HG03521 (cell line): ENCODE results near the gene GINS2.

Experiments used
- ATAC-seq: cut with Tn5 transposase; IDR thresholded peaks from one replicate; pipeline ENCODE4 v1.9.1; 2021; ENCODE audit warnings: mild to moderate bottlenecking, moderate library complexity; ENCODE audit not compliant: unreplicated experiment

Gene GINS2

DNA sequence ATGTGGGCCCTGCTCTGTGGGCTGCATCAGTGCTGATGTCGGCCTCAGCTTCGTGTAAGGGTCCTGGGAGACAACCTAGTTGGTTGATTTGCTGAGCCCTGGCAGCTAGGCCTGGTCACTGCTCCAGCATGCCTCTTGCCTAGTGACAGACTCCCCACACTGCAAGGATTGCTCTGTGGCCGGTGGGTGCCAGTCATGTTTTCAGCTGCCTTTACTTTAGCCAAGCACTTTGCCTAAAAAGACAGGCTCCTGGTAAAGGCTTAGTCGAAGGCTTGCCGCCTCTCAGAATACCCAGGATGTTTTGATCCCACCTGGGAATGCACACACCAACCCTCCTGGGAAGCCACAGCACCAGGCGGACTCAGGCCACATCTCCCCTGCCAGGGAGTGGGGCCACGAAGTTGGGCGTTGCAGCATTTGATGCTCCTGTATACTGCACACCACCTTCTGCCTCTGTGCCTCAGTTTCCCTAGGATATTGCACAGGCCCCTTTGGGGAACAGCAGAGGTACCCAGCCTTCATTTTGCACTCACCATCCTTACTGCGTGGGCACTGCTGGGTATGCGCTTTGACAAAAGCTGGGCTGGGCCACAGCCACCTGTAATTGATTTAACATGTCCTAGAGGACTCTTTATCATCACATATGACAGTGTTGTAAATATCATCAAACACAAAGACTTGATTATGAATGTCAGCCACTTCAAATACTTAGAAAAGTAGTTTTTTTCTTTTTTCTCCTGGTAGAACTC, 19.9 kb downstream of the GINS2 start:
- no peak for ATAC-seq

GRCh38 chr16:85667841-85668413, 20.8 kb downstream of the GINS2 start:
- no peak for ATAC-seq

DNA sequence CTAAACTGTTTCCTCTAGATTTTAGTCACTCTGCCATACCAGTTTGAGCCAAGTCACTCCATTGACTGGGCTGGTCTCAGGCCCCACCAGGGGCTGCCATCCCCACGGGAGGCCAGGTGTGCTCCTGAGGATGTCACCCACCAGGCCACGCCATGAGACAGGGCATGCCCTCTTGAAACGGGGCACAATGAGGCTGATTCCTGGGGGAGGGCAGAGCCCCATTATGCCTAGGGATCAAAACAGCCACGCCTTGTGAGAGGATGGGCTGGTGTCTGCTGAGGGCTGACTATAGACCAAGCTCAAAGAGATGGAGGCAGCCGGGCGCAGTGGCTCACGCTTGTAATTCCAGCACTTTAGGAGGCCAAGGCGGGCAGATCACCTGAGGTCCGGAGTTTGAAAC, 21.5 kb downstream of the GINS2 start:
- ATAC-seq: no peak

GRCh38 chr16:85665929-85666328, 22.8 kb downstream of the GINS2 start:
- no peak for ATAC-seq

- ATAC-seq: no peak
These were observed 23.4 kb downstream of the GINS2 start for GRCh38 chr16:85665373-85665740.

DNA sequence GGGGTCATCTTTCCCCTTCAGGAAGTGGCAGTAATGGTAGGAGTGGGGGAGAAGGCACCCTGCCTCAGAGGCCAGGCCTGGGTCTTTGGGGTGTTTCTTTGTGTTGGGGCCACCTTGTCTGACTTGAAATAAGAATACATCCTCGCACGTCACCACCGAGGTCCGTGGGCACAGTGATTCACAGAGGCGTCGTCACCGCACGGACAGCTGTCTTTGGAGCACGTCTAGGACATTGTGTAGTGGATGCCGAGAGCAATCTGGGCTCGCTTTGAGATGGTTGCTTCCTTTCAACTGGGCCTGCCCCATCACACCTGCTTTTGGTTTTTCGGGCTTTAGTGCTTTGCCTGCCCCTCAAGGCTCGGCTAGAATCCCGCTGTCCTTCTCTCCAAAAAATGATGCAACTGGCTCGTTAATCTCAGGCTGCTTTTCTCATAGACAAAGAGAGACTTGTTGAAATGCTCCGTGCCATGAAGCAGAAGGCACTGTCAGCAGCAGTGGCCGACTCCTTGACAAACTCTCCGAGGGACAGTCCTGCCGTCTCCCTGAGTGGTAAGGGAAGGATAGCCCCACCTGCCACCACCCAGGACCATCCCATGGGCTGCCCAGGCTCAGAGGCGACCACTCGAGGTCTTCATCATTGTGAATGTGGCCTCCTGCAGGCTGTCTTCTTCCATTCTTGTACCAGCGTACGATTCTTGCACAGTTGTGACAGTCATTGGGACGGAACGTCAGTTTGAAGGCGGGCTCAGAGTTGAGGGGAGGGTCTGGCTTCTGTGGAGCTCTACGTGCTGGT, 24.0 kb downstream of the GINS2 start:
- ATAC-seq: no peak

- no peak for ATAC-seq
These were observed 24.8 kb downstream of the GINS2 start for GRCh38 chr16:85663891-85664321.

GRCh38 chr16:85662976-85663830, 25.6 kb downstream of the GINS2 start:
- no peak for ATAC-seq

- no peak for ATAC-seq
These were observed 26.3 kb downstream of the GINS2 start for GRCh38 chr16:85662482-85662812.

DNA sequence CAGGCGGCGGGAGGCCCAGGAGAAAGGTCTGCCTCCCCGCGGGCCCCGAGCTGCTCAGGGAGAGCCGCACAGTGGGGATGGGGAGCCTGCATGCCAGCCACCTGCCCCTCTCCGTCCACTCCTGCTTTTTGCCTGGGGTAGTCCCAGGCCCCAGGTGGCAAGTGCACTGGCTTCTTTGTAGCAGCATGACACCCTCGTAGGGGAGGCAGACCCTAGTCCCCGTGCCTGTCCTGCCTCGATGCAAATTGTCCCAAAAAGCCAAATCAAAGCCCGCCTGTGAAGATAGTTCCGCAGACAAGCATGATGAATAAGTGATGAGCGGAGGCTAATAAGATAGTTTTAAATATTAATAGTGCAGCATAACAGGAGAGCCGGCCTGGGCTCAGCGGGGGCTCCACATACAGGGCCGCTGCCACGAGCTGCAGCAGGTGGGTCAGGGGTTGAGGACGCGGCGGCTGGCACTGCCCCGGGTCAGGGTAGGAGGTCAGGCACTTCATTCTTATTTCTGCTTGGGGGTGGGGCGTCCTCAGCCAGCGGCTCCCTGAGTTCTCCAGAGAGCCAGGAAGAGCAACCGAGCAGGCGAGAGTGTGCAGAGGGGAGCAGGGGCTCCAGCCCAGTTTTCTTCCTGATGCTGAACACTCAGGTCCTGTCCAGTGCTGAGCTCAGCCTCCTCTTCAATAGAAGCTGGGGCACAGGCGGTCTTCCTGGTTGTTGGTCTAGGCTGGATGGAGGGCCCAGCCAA, 26.8 kb downstream of the GINS2 start:
- no peak for ATAC-seq

GRCh38 chr16:85660843-85661739, 27.7 kb downstream of the GINS2 start:
- no peak for ATAC-seq

GRCh38 chr16:85659805-85660511, 28.8 kb downstream of the GINS2 start:
- no peak for ATAC-seq

- ATAC-seq: no peak
These were observed 29.4 kb downstream of the GINS2 start for GRCh38 chr16:85659336-85659735.

GRCh38 chr16:85658504-85659326, 30.0 kb downstream of the GINS2 start:
- ATAC-seq: no peak

- ATAC-seq: no peak
These were observed 30.8 kb downstream of the GINS2 start for GRCh38 chr16:85657996-85658395.

- no peak for ATAC-seq
These were observed 31.5 kb downstream of the GINS2 start for GRCh38 chr16:85657267-85657650.

- ATAC-seq: no peak
These were observed 32.1 kb downstream of the GINS2 start for GRCh38 chr16:85656351-85657266.
